HCT116 (cell line): ENCODE measurements around the gene CTNNA2. TPM values are rescaled to one million over a fixed set of nuclear protein-coding genes. Genes with fewer than 3 reads are reported as not detected.

ENCODE experiments used
- ATAC-seq: fragments of 200-7000 bp; cut with Tn5 transposase; 2 replicates; pipeline ENCODE4 v1.9.1; 2020; ENCODE audit warnings: mild to moderate bottlenecking, moderate library complexity
- BruUV-seq: library from RNA; stranded (reverse); fragments of 400-500 nt; replicated peaks from 2 replicates; lab custom pipeline; 2021; lab: Mats Ljungman, UMichigan
- CTCF ChIA-PET: fragments of 300-600 bp; sonication (Branson Sonifier 250); formaldehyde crosslinking; loops from one replicate; lab custom pipeline; 2021; ENCODE audit warnings: antibody characterized with exemption; lab: Charles Lee
- POLR2A ChIA-PET: fragments of 300-600, 350-600 bp; sonication (Branson Sonifier 250); formaldehyde crosslinking; loops from one replicate; lab custom pipeline; 2021; ENCODE audit warnings: antibody characterized with exemption; lab: Charles Lee
- RAD21 ChIA-PET, 2 experiments: fragments of 300-600 bp; sonication (Branson Sonifier 250); formaldehyde crosslinking; loops; one replicate each; lab custom pipeline; 2023; ENCODE audit warnings: low total read pairs in 2 of 2; ENCODE audit not compliant: uncharacterized antibody in 2 of 2, unreplicated experiment in 2 of 2, low non-redundant PET in 1 of 2; lab: Charles Lee
- DNase-seq: peaks from one replicate; pipeline ENCODE4 v3.0.0-alpha.2; 2010; ENCODE audit warnings: low read depth, low spot score
- H2AFZ ChIP-seq: fragments of 200-600 bp; shearing (Covaris generic), sonication (generic); 2 replicates; pipeline ENCODE4 v1.6.1; 2017; ENCODE audit warnings: low read depth, mixed run types, mixed read lengths, antibody characterized with exemption, low read length; ENCODE audit not compliant: poor library complexity, severe bottlenecking
- H3K27ac ChIP-seq: 2 replicates; pipeline ENCODE4 v1.5.1; 2012; ENCODE audit warnings: low read depth, low read length
- H3K27me3 ChIP-seq: fragments of 200-600 bp; sonication (generic); 2 replicates; pipeline ENCODE4 v1.6.1; 2016; ENCODE audit warnings: mixed run types, low read length, mixed read lengths; ENCODE audit not compliant: insufficient read depth
- H3K36me3 ChIP-seq, 2 experiments: fragments of 200-500 bp in 1 of 2; fragments of 200-600 bp in 1 of 2; sonication (Bioruptor generic) in 1 of 2; sonication (generic) in 1 of 2; 2 replicates each; pipeline versions ENCODE4 v1.5.1 to v1.6.1; 2014 to 2016; ENCODE audit warnings: low read length in 2 of 2, inconsistent platforms in 1 of 2, mixed read lengths in 1 of 2, mixed run types in 1 of 2; ENCODE audit not compliant: insufficient read depth in 2 of 2, control insufficient read depth in 1 of 2
- H3K4me1 ChIP-seq, 2 experiments: fragments of 200-600 bp in 1 of 2; sonication (generic) in 1 of 2; 2 replicates each; pipeline versions ENCODE4 v1.5.1 to v1.6.1; 2012 to 2017; ENCODE audit warnings: low read length in 2 of 2, inconsistent platforms in 1 of 2, mild to moderate bottlenecking in 1 of 2, mixed read lengths in 1 of 2, mixed run types in 1 of 2, moderate library complexity in 1 of 2; ENCODE audit not compliant: insufficient read depth in 2 of 2, control insufficient read depth in 1 of 2
- H3K4me2 ChIP-seq: fragments of 200-600 bp; sonication (generic); 2 replicates; pipeline ENCODE4 v1.6.1; 2017; ENCODE audit warnings: mixed run types, low read length, mixed read lengths
- H3K4me3 ChIP-seq, 2 experiments: fragments of 200-600 bp in 1 of 2; sonication (generic) in 1 of 2; replicated peaks in 1 of 2; 2 replicates each; pipeline ENCODE4 v1.5.1; 2011 to 2016; ENCODE audit warnings: low read length in 2 of 2, control low read depth in 1 of 2, low read depth in 1 of 2, mild to moderate bottlenecking in 1 of 2, mixed read lengths in 1 of 2, mixed run types in 1 of 2
- H3K79me2 ChIP-seq: fragments of 200-600 bp; sonication (generic); 2 replicates; pipeline ENCODE4 v1.6.1; 2017; ENCODE audit warnings: mild to moderate bottlenecking, mixed run types, low read length, moderate library complexity, mixed read lengths; ENCODE audit not compliant: insufficient read depth
- H3K9ac ChIP-seq: fragments of 200-600 bp; sonication (generic); 2 replicates; pipeline ENCODE4 v1.6.1; 2016; ENCODE audit warnings: low read length, mixed read lengths
- H3K9me2 ChIP-seq: fragments of 200-600 bp; sonication (generic), shearing (Covaris generic); 2 replicates; pipeline ENCODE4 v1.6.1; 2017; ENCODE audit warnings: mixed run types, mild to moderate bottlenecking, moderate library complexity; ENCODE audit not compliant: insufficient read depth
- H3K9me3 ChIP-seq, 2 experiments: fragments of 200-500 bp in 1 of 2; fragments of 200-600 bp in 1 of 2; sonication (Bioruptor generic) in 1 of 2; sonication (generic) in 1 of 2; 2 replicates each; pipeline ENCODE4 v1.6.1; 2014 to 2017; ENCODE audit warnings: low read length in 2 of 2, mixed read lengths in 2 of 2, inconsistent platforms in 1 of 2, low read depth in 1 of 2, mild to moderate bottlenecking in 1 of 2, mixed run types in 1 of 2, moderate library complexity in 1 of 2; ENCODE audit not compliant: control insufficient read depth in 1 of 2, insufficient read depth in 1 of 2
- H4K20me1 ChIP-seq: fragments of 200-600 bp; sonication (generic), shearing (Covaris generic); 2 replicates; pipeline ENCODE4 v1.6.1; 2017; ENCODE audit warnings: mixed run types, mild to moderate bottlenecking, moderate library complexity; ENCODE audit not compliant: insufficient read depth
- CBX3 ChIP-seq: IDR thresholded peaks from 2 replicates; pipeline ENCODE4 v1.6.1; 2012; ENCODE audit warnings: low read depth
- ELF1 ChIP-seq: IDR thresholded peaks from 2 replicates; pipeline ENCODE4 v1.6.1; 2012; ENCODE audit warnings: low read depth, borderline replicate concordance
- FOSL1 ChIP-seq: IDR thresholded peaks from 2 replicates; pipeline ENCODE4 v1.6.1; 2012; ENCODE audit warnings: low read depth
- JUND ChIP-seq: IDR thresholded peaks from 2 replicates; pipeline ENCODE4 v1.6.1; 2012
- POLR2AphosphoS5 ChIP-seq: IDR thresholded peaks from 2 replicates; pipeline ENCODE4 v1.6.1; 2011; ENCODE audit warnings: mild to moderate bottlenecking, low read depth, low read length, moderate library complexity
- SP1 ChIP-seq: IDR thresholded peaks from 2 replicates; pipeline ENCODE4 v1.6.1; 2012; ENCODE audit warnings: low read depth
- SRF ChIP-seq: IDR thresholded peaks from 2 replicates; pipeline ENCODE4 v1.6.1; 2012; ENCODE audit warnings: low read depth
- TCF7L2 ChIP-seq: IDR thresholded peaks from 2 replicates; pipeline ENCODE4 v1.7.0; 2011; ENCODE audit warnings: borderline replicate concordance, inconsistent platforms; ENCODE audit not compliant: insufficient read depth, insufficient read length; ENCODE audit errors: extremely low read depth
- YY1 ChIP-seq: IDR thresholded peaks from 2 replicates; pipeline ENCODE4 v1.6.1; 2011; ENCODE audit warnings: low read length, low read depth, moderate library complexity, mild to moderate bottlenecking; ENCODE audit not compliant: insufficient replicate concordance; ENCODE audit errors: extremely low read depth
- ZFX ChIP-seq: fragments of 450-650 bp; IDR thresholded peaks from 2 replicates; pipeline ENCODE4 v1.6.1; 2017
- intact Hi-C: fragments of 100-400 bp; cut with micrococcal nuclease; formaldehyde crosslinking; loops from 2 replicates; pipeline ENCODE4 v1.10.0; 2022
- total RNA-seq: library from RNA; stranded (reverse); gene quantifications from one replicate; pipeline ENCODE4 v1.2.1, GENCODE V29; 2021; ENCODE audit not compliant: unreplicated experiment
- TF ChIP-seq, protein P1 (sequence below): IDR thresholded peaks from 2 replicates; pipeline ENCODE4 v1.6.1; 2011; ENCODE audit warnings: mild to moderate bottlenecking, low read length, moderate library complexity; ENCODE audit not compliant: insufficient replicate concordance; ENCODE audit errors: extremely low read depth
- TF ChIP-seq, protein P2 (sequence below): IDR thresholded peaks from 2 replicates; pipeline ENCODE4 v1.6.1; 2012
- TF ChIP-seq, protein P3 (sequence below): IDR thresholded peaks from 2 replicates; pipeline ENCODE4 v1.6.1; 2012; ENCODE audit warnings: low read depth

The CTNNA2 gene
- total RNA-seq, 1 experiment from 2014 or later = not detected

DNA sequence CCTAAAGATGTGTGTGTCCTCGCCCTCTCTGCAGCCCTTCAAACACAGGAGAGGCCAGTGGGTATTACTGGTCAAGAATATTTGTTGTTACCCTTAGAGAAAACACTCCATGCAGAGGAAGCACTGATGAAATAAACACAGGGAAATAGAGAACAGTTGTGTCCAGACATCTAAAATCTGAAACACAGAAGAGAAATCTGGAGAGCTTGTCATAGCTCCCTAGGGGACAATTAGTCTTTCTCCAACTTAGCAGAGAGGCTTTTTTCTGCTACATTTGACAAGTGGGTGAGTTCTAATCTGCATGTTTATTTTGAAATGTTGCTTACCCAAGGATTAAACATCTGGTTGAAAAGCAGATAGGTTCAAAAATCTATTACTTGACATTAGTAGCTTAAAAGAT is 190.1 kb downstream of the CTNNA2 start:
- ChIA-PET RAD21 (no interaction called here), POLR2A (no interaction called here), CTCF (no interaction called here)
- H3K27me3 ChIP-seq = no peaks in the 10 kb centered on the region
- no peak for TF ChIP-seq SP1
- no peak for TF ChIP-seq ELF1
- no peak for TF ChIP-seq FOSL1
- no peak for TF ChIP-seq TCF7L2
- TF ChIP-seq ZFX = no peak
- TF ChIP-seq, protein P1, sequence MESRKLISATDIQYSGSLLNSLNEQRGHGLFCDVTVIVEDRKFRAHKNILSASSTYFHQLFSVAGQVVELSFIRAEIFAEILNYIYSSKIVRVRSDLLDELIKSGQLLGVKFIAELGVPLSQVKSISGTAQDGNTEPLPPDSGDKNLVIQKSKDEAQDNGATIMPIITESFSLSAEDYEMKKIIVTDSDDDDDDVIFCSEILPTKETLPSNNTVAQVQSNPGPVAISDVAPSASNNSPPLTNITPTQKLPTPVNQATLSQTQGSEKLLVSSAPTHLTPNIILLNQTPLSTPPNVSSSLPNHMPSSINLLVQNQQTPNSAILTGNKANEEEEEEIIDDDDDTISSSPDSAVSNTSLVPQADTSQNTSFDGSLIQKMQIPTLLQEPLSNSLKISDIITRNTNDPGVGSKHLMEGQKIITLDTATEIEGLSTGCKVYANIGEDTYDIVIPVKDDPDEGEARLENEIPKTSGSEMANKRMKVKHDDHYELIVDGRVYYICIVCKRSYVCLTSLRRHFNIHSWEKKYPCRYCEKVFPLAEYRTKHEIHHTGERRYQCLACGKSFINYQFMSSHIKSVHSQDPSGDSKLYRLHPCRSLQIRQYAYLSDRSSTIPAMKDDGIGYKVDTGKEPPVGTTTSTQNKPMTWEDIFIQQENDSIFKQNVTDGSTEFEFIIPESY = no peak
- no peak for TF ChIP-seq CBX3
- TF ChIP-seq SRF = no peak
- no peaks in the 10 kb centered on the region for H4K20me1 ChIP-seq
- DNase-seq (no peak), ATAC-seq (no peak)
- no peak overlapping the region for H3K4me3 ChIP-seq
- H2AFZ ChIP-seq = no peak overlapping the region
- no peak overlapping the region for H3K4me2 ChIP-seq
- H3K79me2 ChIP-seq = no peaks in the 10 kb centered on the region
- no peak overlapping the region for H3K27ac ChIP-seq
- H3K4me1 ChIP-seq = no peaks in the 10 kb centered on the region
- no peaks in the 10 kb centered on the region for H3K9me2 ChIP-seq
- peaks cover 0 to 28% of the 10 kb centered on the region in 2 experiments; a peak in 2 of 4 replicates for H3K9me3 ChIP-seq
- no peaks in the 10 kb centered on the region for H3K36me3 ChIP-seq
- intact Hi-C loops = no loop called here
- no peak overlapping the region for H3K9ac ChIP-seq
- no TSS peak for BruUV-seq

DNA sequence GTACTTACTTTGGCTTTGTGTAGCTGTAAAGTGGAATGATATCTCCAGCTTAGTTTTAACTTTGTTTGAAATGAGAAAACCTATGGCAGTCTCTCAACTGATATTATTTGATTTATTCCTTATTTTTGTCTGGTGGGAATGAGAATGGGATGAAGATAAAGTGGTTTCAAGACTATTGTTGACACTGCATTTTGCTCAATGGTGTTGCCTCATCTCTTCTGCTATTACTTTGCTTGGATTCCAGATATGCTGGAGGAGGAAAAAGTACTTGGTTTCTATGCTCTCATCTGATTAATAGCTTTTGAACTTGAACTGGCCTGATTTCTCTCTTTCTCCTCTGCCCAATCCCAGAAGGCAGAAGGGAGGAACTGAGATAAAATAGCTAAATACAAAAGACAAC is 198.2 kb downstream of the CTNNA2 start:
- ChIA-PET POLR2A (no interaction called here), CTCF (no interaction called here), RAD21 (no interaction called here)
- BruUV-seq = no TSS peak
- Histone ChIP-seq H3K4me1 (no peaks in the 10 kb centered on the region), H3K4me2 (no peak overlapping the region), H3K27ac (no peak overlapping the region), H3K9me2 (no peaks in the 10 kb centered on the region), H3K9me3 (peaks cover 11 to 20% of the 10 kb centered on the region in 2 experiments; a peak in 2 of 4 replicates), H3K4me3 (no peak overlapping the region), H3K9ac (no peak overlapping the region), H3K27me3 (no peaks in the 10 kb centered on the region), H3K36me3 (no peaks in the 10 kb centered on the region), H2AFZ (no peak overlapping the region), H4K20me1 (no peaks in the 10 kb centered on the region), H3K79me2 (no peaks in the 10 kb centered on the region)
- intact Hi-C loops = no loop called here
- no peak for ATAC-seq
- DNase-seq = no peak
- TF ChIP-seq, protein P2, sequence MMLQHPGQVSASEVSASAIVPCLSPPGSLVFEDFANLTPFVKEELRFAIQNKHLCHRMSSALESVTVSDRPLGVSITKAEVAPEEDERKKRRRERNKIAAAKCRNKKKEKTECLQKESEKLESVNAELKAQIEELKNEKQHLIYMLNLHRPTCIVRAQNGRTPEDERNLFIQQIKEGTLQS = no peak
- no peak for TF ChIP-seq YY1
- TF ChIP-seq POLR2AphosphoS5 = no peak
- no peak for TF ChIP-seq JUND
- TF ChIP-seq, protein P1 = no peak
- no peak for TF ChIP-seq FOSL1
- TF ChIP-seq, protein P3, sequence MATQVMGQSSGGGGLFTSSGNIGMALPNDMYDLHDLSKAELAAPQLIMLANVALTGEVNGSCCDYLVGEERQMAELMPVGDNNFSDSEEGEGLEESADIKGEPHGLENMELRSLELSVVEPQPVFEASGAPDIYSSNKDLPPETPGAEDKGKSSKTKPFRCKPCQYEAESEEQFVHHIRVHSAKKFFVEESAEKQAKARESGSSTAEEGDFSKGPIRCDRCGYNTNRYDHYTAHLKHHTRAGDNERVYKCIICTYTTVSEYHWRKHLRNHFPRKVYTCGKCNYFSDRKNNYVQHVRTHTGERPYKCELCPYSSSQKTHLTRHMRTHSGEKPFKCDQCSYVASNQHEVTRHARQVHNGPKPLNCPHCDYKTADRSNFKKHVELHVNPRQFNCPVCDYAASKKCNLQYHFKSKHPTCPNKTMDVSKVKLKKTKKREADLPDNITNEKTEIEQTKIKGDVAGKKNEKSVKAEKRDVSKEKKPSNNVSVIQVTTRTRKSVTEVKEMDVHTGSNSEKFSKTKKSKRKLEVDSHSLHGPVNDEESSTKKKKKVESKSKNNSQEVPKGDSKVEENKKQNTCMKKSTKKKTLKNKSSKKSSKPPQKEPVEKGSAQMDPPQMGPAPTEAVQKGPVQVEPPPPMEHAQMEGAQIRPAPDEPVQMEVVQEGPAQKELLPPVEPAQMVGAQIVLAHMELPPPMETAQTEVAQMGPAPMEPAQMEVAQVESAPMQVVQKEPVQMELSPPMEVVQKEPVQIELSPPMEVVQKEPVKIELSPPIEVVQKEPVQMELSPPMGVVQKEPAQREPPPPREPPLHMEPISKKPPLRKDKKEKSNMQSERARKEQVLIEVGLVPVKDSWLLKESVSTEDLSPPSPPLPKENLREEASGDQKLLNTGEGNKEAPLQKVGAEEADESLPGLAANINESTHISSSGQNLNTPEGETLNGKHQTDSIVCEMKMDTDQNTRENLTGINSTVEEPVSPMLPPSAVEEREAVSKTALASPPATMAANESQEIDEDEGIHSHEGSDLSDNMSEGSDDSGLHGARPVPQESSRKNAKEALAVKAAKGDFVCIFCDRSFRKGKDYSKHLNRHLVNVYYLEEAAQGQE = no peak
